ENCODE data around the gene CRYBB1.

Gene CRYBB1

GRCh38 chr22:26617271-26618199 is at the start of gene CRYBB1:
TSS of gene CRYBB1 (minus strand) at chr22:26618027. CDS start at chr22:26616319, 1,708 bp downstream.
- no peak for DNase-seq

- DNase-seq: no peak
Measured at GRCh38 chr22:26667140-26667539, 49.3 kb upstream of the CRYBB1 start.

- no peak for DNase-seq
Measured at GRCh38 chr22:26665813-26666231, 48.0 kb upstream of the CRYBB1 start.

DNA sequence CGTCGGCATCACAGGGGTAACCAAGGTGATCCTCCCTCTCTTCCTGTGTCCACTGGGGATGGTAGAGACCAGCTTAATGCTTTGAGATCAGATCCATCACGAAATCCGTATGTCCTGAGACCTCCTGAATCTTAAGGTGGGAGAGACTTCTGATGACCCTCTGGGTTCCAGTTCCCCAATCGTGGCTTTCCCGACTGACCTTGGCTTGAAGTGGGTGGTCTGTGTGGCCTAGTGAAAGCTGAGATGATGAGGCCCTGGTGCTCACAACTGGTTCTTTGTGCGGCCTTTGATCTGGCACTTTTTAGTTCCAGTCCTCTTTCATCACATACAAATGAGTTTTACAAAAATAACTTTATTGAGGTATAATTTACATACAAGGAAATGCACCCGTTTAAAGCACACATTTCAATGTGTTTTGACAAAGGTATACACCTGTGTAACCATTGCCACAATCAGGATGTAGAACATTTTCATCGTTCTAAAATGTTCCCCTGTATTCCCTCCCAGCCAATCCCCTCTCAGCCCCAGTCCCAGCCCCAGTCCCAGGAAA is 45.6 kb upstream of the CRYBB1 start:
- no peak for DNase-seq

GRCh38 chr22:26662160-26662559 is 44.3 kb upstream of the CRYBB1 start:
- no peak for DNase-seq

DNA sequence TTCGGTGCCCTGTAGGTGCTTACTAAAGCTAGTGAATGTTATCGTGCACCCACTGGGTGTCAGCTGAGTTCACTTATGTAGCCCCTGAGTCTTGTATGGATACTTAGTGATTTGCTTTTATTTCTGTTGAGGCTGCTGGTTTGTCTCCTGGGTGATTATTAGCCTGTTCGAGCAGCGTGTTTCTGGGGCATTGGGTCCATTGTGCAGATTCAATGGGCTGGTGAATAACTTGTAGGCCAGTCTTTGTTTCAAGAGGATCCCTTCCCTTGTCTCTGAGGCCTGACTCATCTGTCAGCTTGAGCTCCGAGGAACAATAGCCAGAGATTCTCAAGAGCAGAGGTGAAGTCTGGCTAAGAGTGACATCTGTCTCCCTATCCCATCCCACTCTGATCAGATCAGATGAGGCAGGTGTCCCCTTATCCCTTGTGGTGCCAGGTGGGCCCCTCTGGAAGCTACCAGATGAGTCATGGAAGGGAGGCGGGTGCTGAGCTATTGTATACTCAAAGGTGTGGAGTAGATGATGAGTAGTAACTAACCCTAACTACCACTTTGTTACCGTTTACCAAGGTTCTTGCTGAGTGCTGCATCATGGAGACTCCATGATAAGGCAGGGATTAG is 43.2 kb upstream of the CRYBB1 start:
- DNase-seq: no peak

DNA sequence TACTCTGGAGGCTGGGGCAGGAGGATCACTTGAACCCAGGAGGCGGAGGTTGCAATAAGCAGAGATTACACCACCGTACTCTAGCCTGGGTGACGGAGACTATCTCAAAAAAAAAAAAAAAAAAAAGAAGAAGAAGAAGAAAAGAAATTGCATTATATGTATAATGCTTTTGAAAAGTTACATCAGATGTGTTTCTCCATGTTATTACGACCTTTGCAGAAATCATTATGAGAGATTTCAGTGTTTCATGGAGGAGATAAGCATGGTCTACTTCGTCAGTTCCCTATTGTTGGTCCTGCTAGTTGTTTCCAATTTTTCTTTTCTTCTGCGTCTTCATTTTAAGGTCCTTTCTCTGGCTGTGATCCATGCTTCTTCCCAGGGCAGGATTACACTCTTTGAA is 42.5 kb upstream of the CRYBB1 start:
- no peak for DNase-seq

GRCh38 chr22:26658671-26659478 is 41.0 kb upstream of the CRYBB1 start:
- peak; percentile 73 for DNase-seq

DNA sequence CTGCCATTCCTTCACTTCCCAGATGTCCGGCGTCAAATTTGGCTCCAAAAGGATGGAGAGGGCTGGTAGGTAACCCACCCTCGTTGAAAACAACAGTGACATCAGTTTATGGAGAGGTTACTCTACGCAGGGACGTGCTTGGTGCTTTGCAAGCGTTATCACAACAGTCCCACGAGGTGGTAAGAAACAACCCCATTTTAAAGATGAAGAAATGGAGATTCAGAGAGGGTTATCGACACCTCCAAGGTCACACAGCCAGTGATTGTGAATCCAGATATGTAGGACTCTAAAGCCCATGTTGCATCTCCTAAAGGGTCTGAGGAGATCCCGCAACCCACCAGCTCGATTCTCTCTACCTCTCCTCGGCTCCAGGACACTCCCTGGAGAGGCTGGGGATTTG is 40.3 kb upstream of the CRYBB1 start:
- no peak for DNase-seq

DNA sequence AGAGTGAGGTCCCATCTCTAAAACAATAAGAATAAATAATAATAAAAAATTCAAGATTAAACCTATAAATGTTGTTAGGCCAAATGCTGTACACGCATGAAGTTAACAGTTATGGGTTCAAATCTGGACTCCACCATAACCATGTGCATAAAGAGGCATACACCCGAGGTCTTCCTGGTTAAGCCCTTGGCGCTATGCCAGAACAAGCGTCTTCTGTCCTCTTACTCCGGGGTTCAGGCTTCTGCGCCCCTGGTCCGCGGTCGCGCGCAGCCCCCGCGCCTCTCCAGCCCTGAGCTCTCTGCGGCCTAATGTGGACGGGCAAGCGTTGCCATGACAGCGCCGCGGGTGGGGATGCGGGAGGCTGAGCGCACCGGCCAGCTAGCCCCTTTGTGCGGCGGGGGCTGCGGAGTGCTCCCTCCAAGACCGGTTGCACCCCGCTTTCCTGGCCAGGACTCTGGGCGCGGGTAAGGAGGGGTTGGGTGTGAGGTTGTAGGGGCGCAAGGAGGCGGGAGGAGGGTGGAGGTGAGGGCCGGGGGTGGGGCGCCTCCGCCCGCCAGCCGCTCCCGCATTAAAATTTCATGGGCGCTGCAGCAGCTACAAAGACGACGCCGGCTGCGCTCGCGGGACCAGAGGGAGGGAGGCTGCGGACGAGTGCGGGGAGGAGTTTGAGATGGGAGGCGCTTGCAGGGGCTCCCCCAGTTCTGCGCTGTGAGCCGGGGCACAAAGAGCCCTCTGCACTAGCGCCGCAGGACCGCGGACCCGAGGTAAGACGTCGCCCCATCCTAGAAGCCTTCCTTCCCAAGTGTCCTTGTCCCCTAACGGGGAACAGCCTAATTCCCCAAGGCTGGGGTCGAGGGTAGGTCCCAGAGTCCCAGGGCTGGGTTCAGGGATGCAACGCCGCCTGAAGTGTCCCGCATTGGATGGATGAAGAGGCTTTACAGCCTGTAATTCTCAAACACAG is 39.3 kb upstream of the CRYBB1 start, which contains the start of gene MIAT:
Gene MIAT (plus strand): TSS at position 698 of the 961 bp plus-strand sequence.
- peak; percentile 71 for DNase-seq

DNA sequence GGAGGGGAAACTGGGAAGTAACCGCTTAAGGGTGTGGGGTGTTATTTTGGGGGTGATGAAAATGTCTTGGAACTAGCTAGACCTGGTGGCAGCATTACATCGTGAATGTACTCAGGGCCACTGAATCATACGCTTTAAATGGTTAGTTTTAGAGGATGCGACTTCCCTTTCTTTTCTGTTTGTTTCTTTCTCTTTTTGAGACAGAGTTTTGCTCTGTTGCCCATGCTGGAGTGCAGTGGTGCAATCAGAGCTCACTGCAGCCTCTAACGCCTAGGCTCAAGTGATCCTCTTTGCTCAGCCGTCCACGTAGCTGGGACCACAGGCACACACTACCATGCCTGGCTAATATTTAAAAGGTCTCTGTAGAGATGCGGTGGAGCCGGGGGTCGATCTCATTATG is 34.0 kb upstream of the CRYBB1 start:
- no peak for DNase-seq

DNA sequence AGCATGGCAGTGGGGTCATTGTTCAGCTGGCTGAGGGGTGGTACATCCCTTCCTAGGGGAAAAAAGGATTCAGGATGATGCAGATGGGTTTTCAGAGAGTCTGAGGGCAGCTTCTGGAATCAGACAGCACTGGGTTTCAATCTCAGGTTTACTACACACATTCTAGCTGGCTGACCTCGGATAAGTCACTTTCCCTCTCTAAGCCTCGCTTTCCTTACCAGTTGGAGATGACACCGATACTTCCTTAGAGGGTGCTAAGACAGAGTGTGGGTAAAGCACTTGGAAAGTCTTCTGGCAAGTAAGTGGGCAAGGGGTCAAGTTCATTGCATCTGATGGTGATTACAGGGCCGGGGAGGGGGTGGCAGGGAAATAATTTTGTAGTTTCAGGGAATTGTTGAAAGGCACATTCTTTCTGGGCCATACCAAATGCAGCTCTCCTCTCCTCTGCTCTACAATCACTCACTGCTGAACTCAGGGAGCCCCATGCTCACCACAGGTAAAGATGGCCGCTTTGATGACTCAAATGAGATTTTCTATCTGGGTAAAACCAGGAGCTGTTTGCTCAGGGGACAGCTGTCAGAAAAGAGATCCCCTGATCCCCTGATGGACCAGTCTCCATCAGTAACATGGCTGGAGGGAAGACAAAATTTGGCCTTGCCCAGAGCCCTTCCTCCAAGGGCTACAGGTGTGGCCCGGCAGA is 33.0 kb upstream of the CRYBB1 start:
- no peak for DNase-seq

GRCh38 chr22:26648528-26649388 is 30.9 kb upstream of the CRYBB1 start:
- no peak for DNase-seq

DNA sequence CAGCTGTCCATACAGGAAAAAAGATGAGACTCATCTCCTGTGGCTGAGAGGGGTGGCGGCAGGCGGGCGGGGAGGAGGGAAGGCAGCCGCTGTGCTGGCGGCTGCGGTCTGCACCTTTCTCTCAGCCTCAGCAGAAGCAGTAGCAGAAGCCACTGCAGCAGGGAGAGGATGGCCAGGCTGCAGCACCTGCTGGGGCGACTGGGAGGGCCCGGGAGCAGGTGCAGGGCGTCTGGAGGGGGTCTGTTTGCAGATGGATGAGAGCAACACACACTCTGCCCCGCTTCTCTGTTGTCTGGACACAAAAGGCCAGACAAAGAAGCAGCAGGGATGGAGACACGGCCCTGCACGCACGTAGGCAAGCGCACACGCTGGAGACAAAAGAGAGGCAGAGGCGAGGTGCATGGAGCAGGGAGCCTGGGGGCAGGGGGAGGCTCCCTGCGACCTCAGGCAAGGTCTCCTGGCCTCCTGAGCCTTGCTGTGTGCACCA is 30.2 kb upstream of the CRYBB1 start:
- peak; percentile 58 for DNase-seq

DNA sequence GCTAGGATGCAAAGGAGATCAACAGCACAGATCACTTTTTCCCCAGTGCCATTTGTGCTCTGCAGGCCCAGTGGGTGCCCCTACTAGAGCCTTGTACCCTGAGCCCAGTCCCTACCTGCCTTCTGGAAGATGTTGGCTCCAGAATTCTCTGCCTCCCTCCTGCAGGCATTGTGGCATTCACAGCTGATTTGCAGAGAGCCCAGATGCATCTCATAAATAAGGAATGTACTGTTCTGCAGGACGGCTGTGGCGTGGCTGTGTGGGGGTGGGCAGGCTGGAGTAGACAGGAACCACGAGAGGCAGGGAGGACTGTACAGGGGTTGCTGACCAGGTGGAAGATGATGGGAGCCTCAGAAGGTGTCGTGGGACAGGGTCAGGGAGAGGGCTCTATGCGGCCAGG is 28.3 kb upstream of the CRYBB1 start:
- no peak for DNase-seq

GRCh38 chr22:26643418-26644100 is 25.7 kb upstream of the CRYBB1 start:
- DNase-seq: no peak

DNA sequence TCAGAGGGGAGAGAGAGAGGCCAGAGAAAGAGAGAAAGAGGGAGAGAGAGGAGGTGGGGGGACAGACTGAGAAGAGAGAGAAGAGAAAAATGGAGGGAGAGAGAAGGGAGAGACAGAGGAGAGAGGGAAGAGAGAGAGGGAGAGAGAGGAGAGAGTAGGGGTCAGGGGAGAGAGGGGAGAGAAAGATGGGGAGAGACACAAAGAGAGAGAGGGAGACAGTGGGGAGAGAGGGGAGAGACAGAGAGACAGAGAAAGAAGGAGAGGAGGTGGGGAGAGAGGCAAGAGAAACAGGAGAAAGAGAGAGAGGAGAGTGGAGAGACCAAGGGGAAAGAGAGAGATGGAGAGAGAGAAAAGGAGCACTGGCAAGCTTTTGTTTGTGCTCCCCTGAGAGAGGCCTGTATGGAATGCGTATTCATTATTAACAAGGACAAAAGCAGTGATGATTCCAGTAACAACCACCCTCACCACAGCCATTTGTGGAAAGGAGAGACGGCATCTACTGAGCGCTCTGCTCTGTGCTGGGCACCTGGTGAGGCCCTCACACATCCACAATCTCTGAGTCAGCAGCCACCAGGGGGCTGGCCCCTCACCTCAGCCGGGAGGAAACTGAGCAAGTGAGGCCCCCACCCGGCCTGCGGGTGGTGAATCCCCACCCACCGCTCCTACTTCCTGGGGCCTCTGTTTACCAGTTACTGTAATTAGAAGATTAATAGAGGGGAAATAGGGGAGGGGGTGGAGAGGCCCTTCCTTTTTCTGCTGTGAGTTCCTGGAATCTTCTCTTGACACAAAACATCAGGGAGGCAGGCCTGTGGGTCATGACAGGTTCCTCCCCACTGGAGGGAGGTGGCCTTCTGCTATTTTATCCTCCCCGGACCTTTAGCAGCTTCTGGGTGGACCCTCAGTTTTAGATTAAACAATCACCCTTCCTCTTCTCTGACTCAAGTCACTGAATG is 24.9 kb upstream of the CRYBB1 start:
- peak; percentile 78 for DNase-seq

- no peak for DNase-seq
Measured at GRCh38 chr22:26636296-26636695, 18.5 kb upstream of the CRYBB1 start.

All from activated T-cell treated with anti-CD3 and anti-CD28 coated beads, Interleukin-2, amount 50 U/mL, for 1 hour (primary cell).